Stimulated activated CD4-positive, alpha-beta T cell treated with anti-CD3 and anti-CD28 coated beads, TNF-alpha, amount 100 ng/mL, for 24 hours (primary cell): Measurements from ENCODE around the gene TMEM35B.
"Not testable (repeated sequence)": the region's sequence is repeated elsewhere in the genome, so short reads cannot be mapped to it uniquely, and the experiment has no call there.

ENCODE experiments used
- DNase-seq, 3 experiments: peaks; one replicate each; pipeline ENCODE4 v3.0.0-alpha.2; 2020; ENCODE audit warnings: low read depth in 3 of 3

Gene TMEM35B

DNA sequence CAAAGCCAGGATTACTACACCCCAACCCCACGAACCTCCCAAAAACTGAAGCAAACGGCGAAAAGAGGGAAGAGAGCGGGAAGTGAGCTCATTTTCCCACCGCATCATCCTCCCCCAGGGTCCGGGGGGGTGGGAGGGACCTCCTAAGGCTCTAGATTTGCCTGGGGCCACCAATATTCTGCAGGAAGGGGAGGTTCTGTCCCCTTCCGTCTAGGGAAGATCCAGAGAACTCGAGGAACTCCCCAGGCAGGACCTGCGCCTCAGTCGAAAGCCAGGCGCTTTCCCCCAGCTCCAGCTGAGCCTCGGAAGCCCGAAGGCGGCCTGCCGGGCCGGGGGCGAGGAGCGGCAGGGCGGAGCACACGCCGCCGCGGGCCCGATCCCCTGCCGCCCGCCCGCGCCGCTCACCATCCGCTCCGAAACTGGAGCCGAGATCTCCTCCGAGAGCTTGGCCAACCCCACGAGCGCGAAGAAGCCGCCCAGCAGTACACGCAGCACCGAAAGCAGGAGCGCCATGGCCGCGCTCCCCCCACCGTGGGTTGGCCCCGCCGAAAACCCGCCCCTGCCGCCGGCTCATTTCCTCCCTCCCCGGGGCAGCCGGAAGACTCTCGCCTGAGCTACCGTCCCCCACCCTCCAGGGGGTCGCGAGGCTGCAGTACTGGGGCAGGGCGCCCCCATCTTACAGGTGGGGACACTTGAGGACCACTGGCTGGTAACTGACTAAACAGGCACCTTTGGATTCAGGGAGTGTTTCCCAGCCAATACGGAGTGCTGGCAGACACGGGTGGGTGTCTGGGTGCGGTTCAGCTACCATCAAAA lies at the start of gene TMEM35B:
Gene TMEM35B, minus strand, starts transcription at position 555 of the 816 bp plus-strand sequence. Its CDS starts 42 bp downstream, at position 513.
- DNase-seq, result peak; percentile 51 to 77 (median 65)

GRCh38 chr1:35033346-35033745 lies 48.2 kb upstream of the TMEM35B start:
- no peak for DNase-seq

- no peak for DNase-seq
These were observed 47.2 kb upstream of the TMEM35B start for GRCh38 chr1:35032384-35032739.

DNA sequence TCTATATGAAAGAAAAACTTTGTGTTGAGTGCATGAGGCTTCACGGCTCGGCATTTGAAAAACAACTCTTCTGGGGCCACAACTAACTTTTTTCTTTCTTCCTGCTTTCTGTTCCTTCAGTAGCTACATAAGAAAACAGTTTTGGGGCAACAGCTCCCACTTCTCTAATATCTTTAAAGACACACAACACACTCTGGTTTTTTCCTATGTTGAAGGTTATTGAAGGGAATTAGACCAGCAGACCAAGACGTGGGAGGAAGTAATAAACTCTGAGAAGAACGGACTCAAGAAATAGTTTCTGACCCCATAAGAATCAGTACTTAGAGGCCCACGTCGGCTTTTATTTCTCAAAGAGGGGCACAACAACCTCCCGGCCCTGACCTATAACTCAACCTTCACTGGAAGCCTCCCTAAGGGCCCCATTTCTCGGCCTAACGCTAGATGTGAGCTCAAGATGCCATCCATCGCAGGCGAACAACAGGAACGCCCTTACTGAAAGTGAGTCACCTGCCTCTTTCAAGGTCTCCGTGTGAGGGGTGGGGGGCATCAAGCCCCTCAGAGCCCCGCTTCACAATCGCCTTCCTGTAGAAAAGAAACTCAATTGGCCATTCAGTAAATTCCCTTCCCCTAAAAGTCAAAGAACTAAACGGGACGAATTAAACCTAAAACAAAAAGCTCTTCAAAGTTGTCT lies 45.8 kb upstream of the TMEM35B start:
- DNase-seq, result peak; percentile 10 to 32 (median 22)

GRCh38 chr1:35030338-35030737 lies 45.2 kb upstream of the TMEM35B start:
- DNase-seq, result no peak

- DNase-seq, result no peak
These were observed 44.6 kb upstream of the TMEM35B start for GRCh38 chr1:35029761-35030160.

DNA sequence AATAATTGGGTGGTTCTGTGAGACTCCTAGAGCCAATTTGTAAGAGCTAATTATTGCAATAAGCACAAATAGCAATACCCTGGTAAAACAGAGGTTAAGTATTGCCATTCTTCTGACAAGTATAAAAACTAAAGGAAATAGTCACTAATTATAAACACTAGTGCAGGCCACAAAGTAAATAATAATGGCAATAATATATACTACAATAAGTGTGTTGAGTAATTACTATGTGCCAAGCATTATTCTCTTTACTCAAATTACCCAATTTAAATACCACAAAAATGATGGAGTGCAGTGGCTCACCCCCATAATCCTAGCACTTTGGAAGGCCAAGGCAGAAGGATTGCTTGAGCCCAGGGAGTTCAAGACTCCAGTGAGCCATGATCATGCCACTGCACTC lies 31.3 kb upstream of the TMEM35B start:
- no peak for DNase-seq

- no peak for DNase-seq
These were observed 29.3 kb upstream of the TMEM35B start for GRCh38 chr1:35014486-35014885.

- no peak for DNase-seq
These were observed 20.6 kb upstream of the TMEM35B start for GRCh38 chr1:35005711-35006110.

DNA sequence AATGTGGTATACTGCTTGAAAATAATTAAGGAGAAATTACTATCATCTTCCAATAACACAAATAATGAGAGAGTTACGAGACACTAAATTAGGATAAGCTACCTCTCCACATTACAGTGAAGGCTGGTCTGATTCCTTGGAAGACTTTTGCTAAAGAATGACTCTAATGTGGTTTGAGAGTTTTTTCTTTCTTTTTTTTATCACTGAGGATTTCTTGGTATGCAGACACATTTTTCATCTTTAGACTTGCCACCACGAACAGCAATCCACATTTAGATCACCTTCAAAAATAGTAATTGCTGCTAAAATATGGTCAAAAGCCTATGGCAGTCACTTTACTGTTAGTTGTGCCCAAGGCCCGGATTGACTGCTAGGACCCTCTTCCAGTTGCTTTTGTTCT lies 16.6 kb upstream of the TMEM35B start:
- no peak for DNase-seq

DNA sequence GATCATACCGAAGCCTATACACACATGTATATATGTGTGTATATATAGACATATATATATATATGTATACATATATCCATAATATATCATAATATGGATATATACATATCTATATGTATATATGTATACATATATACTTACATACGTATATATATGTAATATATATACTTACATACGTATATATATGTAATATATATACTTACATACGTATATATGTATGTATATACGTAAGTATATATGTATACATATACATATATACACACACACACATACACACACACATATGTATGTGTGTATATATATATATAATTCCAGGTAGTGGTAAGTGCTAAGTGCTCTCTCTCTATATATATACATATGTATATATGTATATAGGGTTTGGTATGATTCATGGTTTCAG lies 9.7 kb upstream of the TMEM35B start:
- DNase-seq, result no peak

DNA sequence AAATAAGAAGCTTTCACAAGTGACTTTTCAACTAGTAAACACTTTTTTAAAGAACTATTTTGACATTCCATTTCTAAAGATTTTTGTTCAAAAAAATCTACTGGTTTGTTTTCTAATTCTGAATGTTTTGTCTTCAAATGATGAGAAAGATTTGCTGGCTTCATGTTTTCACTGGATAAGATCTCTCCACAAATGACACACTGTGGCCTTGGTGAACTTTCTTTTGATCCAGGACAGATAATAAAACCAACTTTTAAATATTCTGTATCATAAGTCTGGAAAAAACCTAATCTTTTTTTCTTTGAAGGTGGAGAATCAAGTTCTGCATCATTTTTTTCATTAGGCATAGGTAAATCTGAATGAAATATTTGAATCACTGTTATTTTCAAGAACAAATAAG lies 3.4 kb upstream of the TMEM35B start:
- no peak for DNase-seq

DNA sequence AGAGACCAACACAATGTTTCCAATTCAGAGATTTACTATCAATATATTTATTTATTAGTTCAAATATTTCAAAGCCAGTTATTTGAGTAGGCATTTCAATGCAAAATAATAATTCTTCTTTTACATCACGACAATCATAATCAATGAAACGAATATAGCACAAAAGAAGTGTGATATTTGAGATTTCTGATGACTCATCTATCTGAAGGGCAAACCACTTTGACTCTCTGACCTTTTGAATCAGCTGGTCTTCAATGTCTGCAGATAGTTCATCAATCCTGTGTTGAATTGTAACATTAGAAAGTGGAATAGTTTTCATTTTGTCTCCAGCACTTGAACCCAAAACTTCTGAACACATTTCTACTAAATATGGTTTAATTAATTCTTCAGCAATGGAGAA lies 3.0 kb upstream of the TMEM35B start:
- no peak for DNase-seq

- DNase-seq, result no peak
These were observed 1.9 kb upstream of the TMEM35B start for GRCh38 chr1:34987018-34987417.

GRCh38 chr1:34985609-34985904 lies 410 bp upstream of the TMEM35B start:
- DNase-seq, result not testable (repeated sequence)

GRCh38 chr1:34984435-34984792 lies 733 bp downstream of the TMEM35B start:
- no peak for DNase-seq

DNA sequence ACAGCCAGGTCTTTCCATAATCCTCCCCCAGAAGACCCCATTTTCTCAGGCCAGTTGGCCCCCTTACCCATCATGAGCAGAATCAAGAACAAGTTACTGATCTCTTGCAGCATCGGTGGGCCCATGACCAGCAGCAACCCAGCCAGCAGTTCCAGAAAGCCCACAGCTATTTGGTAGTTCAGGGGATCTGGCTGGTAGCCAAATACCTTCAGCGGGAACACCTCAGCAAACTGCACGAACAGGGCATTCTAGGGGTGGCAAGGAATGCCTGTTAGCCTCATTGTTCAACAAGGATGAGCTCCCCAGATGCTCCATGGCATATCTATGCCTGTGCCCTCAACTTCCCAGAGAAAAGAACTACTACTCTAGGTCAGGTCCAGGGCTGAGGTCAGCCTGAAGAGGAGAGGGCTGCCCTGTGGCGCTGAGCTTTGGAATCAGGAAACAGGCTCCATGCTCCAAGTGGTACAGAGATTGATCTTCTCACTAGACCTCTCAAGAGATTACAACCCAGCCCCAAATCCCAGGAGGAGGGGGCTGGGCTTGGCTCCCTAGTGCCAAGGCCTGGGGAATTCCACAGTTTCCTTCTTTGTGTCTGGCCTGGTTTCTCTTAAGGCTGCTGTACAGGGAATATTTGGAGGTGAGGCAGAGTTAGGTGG lies 1.3 kb downstream of the TMEM35B start:
- no peak for DNase-seq

GRCh38 chr1:34982820-34983376 lies 2.2 kb downstream of the TMEM35B start:
- no peak for DNase-seq

- DNase-seq, result no peak
These were observed 4.4 kb downstream of the TMEM35B start for GRCh38 chr1:34980715-34981114.

DNA sequence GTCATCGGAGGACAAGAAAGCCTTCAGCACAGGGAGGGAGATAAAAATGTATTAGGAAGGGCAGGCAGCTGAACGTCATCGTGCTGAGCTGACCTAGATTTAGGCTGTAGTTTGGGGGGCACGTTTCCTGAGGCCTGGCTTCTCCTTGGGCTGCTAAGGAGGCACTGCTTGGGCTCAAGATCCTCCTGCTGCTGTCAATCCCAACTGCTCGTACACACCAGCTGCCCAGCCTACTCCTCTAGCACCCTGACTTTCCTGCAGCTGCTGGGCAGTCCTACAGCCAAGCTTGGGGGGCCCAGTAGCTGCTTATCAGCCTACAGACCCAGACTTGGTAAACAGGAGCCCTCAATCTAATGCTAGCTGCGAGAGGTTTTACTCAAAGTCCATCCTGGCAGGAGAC lies 6.2 kb downstream of the TMEM35B start:
- no peak for DNase-seq

GRCh38 chr1:34977858-34978257 lies 7.3 kb downstream of the TMEM35B start:
- DNase-seq, result no peak

GRCh38 chr1:34977210-34977471 lies 8.0 kb downstream of the TMEM35B start:
- no peak for DNase-seq
